DMS79 (cell line): ENCODE results near the gene IRS1.
A peak's percentile ranks its signal among the peaks of the same experiment; 100 is the strongest.
"Not testable (repeated sequence)": the region's sequence is repeated elsewhere in the genome, so short reads cannot be mapped to it uniquely, and the experiment has no call there.

Experiments used
- DNase-seq: peaks from one replicate; lab custom pipeline; 2025; lab: John Stamatoyannopoulos, UW

Gene IRS1

GRCh38 chr2:226799211-226799975 is at the start of gene IRS1:
IRS1 (minus strand) TSS chr2:226799820; CDS start chr2:226798738, 1,082 bp downstream.
- DNase-seq: peak; percentile 5

GRCh38 chr2:226849349-226849748 is 49.7 kb upstream of the IRS1 start:
- DNase-seq: no peak

GRCh38 chr2:226847511-226847910 is 47.9 kb upstream of the IRS1 start:
- DNase-seq: no peak

GRCh38 chr2:226847090-226847489 is 47.5 kb upstream of the IRS1 start:
- no peak for DNase-seq

- no peak for DNase-seq
Observed at GRCh38 chr2:226845386-226846116, 45.9 kb upstream of the IRS1 start.

GRCh38 chr2:226843001-226843400 is 43.4 kb upstream of the IRS1 start:
- DNase-seq: not testable (repeated sequence)

GRCh38 chr2:226839951-226840350 is 40.3 kb upstream of the IRS1 start:
- no peak for DNase-seq

DNA sequence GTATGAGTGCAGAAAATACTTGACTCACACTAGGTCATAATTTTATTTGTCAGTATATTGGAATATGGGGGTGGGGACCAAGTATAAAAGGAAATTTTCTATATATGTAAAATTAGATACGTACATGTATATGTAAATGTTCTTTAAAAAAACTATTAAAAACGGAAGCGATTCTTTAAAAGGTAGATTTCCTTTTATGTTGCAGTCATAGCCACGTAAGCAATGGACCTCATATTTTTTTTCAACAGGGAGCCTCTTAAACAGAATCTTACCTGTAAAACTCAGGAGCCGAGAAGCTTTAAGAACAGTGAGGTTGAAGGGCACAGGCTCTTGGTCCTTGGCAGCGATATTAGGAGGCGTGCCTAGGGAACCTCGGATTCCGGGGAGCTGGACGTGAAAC is 39.5 kb upstream of the IRS1 start:
- DNase-seq: no peak

DNA sequence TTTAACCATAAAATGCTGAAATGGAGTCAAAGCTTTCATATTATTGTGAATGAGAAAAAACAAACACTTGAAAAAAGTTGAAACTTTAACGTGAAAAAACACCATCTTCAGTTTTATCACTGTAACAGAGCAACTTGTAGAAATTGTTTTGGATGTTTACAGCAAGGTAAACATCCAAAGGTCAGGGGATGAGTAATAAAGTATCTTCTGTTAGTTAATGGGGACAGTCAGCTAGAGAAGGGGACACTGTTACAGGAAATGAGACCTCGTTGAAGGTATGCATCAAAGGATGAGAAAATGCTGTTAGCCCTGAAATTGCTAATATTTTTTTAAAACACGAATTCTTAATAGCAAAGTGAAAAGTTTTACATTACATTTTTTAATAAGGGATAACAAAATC is 39.1 kb upstream of the IRS1 start:
- no peak for DNase-seq

DNA sequence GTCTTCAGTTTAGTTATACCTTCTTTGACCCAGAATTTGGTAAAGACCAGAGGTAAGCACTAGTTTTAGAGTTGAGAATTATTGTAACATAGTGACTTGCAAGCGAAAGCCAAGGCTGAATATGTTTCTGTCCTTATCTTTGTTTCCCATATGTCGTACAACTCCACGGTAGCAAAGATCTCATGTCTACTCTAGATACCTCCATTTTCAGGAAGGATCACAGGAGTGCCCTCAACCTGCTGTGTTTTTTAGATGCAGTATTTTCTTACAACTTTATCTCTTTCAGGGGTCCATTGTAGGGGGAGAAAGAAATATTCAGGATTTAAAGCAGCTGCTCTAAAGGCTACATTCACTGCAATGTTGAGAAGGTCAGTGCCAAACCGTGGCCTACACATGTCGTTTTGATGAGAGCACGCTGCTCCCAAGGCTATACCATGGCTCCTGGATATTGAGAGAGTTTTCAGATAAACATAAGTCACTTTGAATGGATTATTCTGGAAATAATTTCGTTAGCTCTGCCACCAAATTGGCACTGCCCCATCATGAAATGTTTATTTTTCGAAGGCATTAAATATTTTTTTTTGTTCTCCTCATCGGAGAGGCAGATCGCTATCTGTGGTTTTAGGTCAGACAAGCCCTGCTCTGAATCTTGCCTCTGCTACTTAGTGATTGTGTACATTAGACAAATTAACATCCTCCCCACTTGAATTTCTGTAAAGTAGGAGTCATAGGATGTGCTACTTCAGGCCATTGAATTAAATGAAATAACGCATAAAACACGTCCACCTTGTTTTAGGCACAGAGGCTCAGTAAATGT is 38.4 kb upstream of the IRS1 start:
- no peak for DNase-seq

- no peak for DNase-seq
Observed at GRCh38 chr2:226837334-226837733, 37.7 kb upstream of the IRS1 start.

GRCh38 chr2:226836548-226836885 is 36.9 kb upstream of the IRS1 start:
- no peak for DNase-seq

- DNase-seq: peak; percentile 83
Observed at GRCh38 chr2:226835796-226836547, 36.4 kb upstream of the IRS1 start, which contains the start of gene RHBDD1. RHBDD1 (plus strand) TSS chr2:226836054; CDS start chr2:226864694, 28,640 bp downstream.

GRCh38 chr2:226835420-226835795 is 35.8 kb upstream of the IRS1 start:
- DNase-seq: peak; percentile 42

DNA sequence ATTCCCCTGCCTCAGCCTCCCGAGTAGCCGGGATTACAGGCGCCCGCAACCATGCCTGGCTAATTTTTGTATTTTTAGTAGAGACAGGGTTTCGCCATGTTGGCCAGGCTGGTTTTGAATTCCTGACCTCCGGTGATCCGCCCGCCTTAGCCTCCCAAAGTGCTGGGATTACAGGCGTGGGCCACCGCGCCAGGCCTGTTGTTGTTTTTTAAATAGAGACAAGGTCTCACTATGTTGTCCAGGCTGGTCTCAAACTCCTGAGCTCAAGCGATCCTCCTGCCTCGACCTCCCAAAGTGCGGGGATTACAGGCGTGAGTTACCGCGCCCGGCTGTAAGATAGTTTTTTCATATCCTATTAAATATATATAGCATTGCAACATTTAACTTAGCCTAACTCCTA is 35.3 kb upstream of the IRS1 start:
- DNase-seq: not testable (repeated sequence)

GRCh38 chr2:226832061-226832460 is 32.4 kb upstream of the IRS1 start:
- no peak for DNase-seq

- DNase-seq: no peak
Observed at GRCh38 chr2:226831266-226831665, 31.6 kb upstream of the IRS1 start.

DNA sequence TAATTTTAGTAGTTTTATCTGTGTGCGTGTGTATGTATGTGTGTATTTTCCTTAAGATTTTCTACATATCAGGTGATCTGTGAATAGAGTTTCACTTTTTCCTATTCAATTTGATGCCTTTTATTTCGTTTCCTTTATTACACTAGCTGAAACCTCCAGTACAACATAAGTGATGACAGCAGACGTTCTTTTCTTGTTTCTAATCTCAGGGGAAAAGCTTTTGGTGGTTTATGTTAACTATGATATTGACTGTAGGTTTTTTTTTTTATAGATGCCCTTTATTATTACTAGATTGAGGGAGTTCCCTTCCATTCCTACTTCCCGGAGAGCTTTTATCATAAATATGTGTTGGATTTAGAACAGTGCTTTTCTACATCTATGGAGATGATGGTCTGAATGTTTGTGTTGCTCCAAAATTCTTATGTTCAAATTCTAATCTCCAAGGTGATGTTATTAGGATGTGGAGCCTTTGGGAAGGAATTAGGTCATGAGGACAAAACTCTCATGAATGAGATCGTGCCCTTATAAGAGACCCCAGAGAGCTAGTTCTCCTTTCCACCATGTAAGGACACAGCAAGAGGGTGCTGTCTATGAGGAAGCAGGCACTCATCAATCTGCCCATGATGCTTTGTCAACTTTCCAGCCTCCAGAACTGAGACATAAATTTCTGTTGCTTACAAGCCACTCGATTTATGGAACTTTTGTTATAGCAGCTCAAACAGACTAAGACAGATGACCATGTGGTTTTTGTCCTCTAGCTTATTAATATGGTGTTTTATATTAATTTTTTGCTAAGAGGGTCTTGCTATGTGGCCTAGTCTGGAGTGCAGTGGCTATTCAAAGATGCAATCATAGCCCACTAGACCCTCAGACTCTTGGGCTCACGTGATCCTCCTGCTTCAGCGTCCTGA is 30.4 kb upstream of the IRS1 start:
- DNase-seq: no peak

DNA sequence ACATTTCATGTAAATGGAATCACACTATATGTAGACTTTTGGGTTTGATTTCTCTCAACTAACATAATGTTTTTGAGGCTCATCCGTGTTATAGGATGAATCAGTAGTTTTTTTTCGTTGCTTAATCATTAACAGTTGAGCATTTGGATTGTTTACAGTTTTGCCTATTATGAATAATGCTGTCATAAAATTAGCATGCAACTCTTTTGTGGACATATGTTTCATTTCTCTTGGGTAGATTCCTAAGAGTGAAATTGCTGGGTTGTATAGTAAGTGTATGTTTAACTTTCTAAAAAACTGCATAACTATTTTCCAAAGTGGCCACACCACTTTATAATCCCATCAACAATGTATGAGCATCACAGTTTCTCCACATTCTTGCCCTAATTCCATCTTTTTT is 28.6 kb upstream of the IRS1 start:
- DNase-seq: no peak

DNA sequence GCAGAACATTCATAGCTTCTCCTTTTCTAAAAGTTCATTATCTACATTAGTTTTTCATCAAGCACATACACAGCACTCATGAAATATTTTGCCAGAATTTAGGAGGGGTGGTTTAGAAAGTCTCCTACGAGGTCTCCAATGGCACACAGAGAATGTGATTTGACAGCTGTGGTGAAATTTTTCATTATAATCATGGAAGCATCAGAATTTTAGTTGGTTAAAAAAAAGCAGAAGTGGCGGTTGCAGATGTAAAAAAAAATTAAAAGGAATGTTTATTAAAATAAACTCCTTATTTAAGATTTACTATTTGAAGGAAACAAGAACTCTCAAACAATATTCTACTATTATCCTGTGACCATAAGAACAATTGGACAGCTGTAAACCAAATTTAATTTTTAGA is 25.4 kb upstream of the IRS1 start:
- no peak for DNase-seq

GRCh38 chr2:226818930-226819329 is 19.3 kb upstream of the IRS1 start:
- peak; percentile 39 for DNase-seq
